ENCODE results near the gene SLC12A2.

The SLC12A2 gene

GRCh38 chr5:128097781-128098180 is 14.2 kb downstream of the SLC12A2 start:
- DNase-seq (ENCODE audit: low spot score) = no peak

DNA sequence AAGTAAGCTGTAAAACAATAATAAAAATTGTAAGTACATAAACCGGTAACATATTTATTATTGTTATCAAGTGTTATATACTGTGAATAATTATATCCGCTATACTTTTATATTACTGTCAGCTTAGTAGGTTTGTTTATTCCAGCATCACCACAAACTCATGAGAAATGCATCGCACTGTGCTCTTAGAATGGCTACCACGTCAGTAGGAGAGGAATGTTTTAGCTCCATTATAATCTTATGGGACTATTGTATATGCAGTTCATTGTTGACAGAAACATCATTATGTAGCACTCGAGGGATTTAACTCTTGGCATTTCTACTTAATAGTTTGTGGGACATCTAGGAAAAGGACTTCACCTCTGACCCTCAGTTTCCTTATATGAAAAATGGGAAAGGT is 16.4 kb downstream of the SLC12A2 start:
- DNase-seq (ENCODE audit: low spot score) = no peak

DNA sequence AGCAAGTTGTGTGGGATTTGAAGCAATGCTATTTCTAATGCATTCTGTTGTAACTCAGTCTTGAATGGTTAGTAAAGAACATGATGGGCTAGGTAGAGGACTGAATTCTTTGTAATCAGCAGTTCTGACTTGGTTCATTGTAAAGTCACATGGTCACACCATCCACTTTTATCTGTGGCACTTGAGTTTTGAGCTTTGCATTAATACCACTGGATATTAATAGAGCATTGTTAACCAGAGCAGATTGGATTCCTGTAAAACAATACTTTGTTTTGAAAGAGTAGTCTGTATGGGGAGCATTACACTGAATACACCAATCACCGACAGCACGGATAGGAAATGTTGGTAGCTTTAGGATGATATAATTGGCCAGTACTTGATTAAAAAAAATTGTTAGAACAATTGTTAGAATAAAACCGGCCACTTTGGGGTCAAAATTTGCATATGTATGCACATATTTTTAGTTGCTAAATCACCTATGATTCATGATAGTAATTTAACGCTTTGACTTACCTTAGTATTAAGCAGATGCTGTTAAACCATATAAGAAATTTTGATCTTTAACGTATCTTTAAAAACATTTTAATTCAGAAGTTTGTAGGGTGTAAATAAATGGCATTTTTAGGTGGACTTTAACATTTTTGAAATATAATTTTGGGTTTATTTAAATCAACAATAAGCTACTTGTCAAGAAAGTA is 17.4 kb downstream of the SLC12A2 start:
- DNase-seq (ENCODE audit: low spot score) = no peak

DNA sequence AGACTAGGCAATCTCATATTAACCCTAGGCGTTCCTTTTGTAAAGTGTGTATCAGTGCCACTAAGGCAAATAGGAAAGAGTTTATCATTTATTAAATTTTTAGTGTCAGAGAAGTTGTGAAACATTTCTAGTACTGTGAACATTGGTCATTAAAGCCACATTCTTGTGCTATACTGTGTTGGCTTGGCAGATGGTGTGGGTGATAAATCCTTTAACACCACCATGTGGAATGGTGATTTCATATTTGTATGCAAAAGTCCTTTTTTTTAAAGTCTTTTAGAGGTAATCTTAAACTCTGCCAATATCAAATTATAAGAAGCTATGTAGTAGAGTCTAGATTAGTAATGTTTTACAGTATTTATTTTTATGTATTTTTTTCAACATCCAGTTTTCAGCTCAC is 18.1 kb downstream of the SLC12A2 start:
- DNase-seq (ENCODE audit: low spot score) = no peak

DNA sequence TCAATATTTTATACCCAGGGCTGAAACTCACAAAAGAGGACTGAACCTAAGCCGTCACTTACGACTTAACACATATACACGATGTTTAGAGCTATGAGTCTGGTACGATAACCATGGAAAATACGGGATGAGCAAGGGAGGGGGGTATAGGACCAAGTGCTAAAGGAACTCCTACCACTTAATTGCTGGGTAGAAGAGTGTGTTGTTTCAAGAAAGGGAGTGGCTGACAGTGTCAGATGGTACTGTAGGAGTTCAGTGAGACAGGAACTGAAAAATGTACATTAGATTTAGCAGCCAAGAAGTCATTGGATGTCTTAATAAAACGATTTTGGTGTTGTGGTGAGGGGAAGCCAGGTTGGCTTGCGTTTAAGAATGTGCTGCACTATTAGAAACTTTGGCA is 21.6 kb downstream of the SLC12A2 start:
- no peak for DNase-seq (ENCODE audit: low spot score)

DNA sequence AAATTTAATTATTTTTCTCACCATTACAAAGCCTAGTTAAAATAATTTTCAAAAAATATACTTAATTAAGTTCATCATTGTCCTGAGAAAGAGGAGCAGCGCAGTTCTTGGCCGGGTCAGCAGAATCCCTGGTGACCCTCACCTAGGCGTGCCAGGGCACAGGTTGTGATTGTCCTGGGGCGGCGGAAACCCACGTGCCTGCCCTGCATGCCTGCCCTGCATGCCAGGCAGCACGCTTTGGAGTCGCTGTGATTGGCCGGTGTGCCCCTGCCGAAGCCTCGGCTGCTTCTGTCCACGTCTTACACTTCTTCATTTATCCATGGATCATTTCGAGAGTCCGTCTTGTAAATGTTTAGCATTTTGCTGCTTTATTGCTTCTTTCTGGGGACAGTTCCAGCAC is 25.6 kb downstream of the SLC12A2 start:
- no peak for DNase-seq (ENCODE audit: low spot score)

DNA sequence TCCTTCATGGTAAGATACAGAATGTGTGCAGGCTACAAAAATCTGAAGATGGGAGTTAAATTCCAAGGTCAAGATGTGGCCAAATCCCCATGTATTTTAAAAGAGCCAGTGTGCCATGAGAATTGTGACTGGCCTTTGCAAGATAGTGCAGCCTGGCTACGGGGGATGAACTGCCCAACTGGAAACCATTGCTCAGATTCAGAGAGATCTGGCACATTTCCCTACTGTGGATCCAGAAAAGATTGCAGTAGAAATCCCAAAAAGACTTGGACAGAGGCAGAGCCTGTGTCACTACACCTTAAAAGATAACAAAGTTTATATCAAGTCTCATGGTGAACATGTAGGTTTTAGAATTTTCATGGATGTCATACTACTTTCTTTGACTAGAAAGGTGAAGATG is 26.2 kb downstream of the SLC12A2 start:
- DNase-seq (ENCODE audit: low spot score) = no peak

DNA sequence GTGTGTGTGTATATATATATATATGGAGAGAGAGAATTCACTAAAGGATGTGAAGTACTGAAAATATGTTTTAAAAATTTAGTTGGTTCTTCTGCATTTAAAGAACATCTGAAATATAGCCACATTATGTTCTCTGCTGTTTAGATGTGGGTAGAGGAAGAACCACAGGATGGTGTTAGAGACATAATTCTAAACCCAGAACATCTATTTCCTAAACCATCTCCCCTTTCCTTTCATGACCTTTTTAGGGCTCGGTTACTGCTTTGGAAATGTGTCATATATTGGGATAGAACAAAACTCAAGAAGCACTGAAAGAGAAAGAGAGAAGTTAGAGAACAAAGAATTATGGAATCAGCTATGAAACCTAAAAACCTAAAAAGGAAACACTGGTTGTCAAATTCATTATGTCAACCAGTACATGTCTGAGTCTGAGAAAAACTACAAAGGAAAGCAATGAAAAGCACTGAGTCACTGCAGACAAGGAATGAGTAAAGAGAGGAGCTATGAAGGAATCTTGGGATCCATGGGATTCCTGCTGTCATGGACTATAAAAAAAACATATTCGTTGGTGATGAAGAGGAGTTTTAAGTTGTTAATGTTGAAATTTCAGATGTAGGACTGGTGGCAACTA is 28.4 kb downstream of the SLC12A2 start:
- no peak for DNase-seq (ENCODE audit: low spot score)

GRCh38 chr5:128116445-128116844 is 32.9 kb downstream of the SLC12A2 start:
- DNase-seq (ENCODE audit: low spot score) = no peak

DNA sequence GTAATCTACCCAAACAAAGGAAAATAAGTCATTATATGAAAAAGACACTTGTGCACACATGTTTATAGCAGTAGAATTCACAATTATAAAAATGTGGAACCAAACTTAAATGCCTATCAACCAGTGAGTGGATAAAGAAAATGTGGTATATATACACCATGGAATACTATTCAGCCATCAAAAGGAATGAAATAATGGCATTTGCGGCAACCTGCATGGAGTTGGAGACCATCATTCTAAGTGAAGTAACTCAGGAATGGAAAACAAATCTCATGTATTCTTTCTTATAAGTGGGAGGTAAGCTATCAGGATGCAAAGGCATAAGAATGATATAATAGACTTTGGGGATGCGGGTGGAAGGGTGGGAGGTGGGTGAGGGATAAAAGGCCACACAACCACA is 34.6 kb downstream of the SLC12A2 start:
- no peak for DNase-seq (ENCODE audit: low spot score)

DNA sequence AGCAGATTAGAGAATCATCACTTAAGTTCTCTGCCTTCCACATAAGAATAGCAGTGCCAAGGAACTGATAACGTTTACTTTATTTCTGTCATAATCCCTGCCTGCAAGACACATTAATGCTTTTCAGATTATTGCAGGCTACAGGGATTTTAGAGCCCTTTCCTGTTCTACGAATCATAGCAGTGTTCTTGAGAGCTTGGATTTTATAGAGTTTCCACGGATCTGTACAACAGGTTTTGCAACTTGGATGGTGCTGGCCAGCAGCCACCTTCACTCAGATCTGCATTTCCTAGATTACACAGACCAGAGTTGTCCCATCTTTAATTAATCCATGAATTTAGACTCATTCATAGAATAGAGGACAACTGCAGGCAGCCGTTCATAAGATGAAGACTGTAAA is 38.1 kb downstream of the SLC12A2 start:
- DNase-seq (ENCODE audit: low spot score) = no peak

DNA sequence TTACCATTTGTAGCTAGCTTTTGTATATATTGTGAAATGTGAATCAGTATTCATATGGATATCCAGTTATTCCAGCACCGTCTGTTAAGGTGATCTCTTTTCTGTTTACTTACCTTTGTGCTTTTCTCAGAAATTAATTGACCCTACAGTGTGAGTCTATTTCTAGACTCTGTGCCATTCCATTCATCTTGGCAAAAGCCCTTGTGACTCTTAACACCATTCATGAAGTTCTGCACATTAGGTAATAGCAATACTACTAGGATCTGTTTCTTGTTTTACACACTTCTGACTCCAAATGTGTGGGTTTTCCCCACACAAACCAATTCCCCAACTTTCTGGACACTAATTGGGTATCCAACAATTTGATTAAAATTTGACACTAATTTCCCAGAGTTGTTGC is 40.4 kb downstream of the SLC12A2 start:
- DNase-seq (ENCODE audit: low spot score) = no peak

DNA sequence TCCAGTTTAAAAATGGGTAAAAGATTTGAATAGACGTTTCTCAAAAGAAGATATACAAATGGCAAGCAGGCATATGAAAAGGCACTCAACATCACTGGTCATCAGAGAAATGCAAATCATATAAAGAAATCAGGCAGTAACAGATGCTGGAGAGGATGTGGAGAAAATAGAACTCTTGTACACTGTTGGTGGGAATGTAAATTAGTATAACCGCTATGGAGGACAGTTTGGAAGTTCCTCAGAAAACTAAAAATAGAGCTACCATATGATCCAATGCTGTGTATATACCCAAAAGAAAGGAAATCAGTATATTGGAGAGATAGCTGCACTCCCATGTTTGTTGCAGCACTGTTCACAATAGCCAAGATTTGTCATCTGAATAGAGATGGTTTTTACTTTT is 42.7 kb downstream of the SLC12A2 start:
- no peak for DNase-seq (ENCODE audit: low spot score)

DNA sequence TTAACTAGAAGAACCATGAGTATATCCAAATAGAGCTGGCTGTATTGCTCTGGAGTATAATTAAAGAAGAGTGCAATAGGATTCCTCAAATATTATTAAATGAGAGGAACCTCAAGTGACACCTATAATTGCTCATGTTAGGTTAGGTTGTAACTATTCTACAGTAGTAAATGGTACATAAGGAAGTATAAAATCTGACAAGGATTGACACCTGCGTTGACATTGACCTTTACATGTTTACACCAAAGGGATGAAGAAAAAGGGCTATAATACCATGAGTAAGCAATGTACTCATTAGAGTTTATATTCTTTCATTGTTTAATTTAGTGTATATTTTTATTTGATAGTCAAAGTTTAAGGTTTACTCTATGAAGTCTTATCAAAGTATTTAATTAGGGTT is 48.9 kb downstream of the SLC12A2 start:
- no peak for DNase-seq (ENCODE audit: low spot score)

- DNase-seq (ENCODE audit: low spot score) = no peak
Measured at GRCh38 chr5:128135286-128135685, 51.7 kb downstream of the SLC12A2 start.

- DNase-seq (ENCODE audit: low spot score) = no peak
Measured at GRCh38 chr5:128143911-128144310, 60.3 kb downstream of the SLC12A2 start.

DNA sequence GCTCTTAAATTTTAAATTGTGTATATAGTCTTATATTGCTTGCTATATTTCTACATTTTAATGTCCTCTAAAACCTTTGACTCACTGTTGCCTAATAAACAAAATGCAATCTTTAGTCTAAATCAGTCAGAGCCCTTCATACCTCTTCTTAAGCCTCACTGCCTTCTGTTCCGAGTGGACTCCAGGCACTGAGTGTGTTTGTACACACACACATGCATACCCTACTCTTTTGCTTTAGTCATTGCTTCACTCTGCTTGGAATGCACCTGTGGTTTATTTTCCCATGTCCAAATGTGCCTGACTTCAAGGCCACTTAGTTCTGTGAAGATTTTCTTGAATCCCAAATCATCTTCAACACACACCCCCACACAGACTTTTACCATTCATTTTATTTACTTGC is 60.9 kb downstream of the SLC12A2 start:
- no peak for DNase-seq (ENCODE audit: low spot score)

- no peak for DNase-seq (ENCODE audit: low spot score)
Measured at GRCh38 chr5:128146671-128147070, 63.1 kb downstream of the SLC12A2 start.

GRCh38 chr5:128154943-128155342 is 71.4 kb downstream of the SLC12A2 start:
- no peak for DNase-seq (ENCODE audit: low spot score)

DNA sequence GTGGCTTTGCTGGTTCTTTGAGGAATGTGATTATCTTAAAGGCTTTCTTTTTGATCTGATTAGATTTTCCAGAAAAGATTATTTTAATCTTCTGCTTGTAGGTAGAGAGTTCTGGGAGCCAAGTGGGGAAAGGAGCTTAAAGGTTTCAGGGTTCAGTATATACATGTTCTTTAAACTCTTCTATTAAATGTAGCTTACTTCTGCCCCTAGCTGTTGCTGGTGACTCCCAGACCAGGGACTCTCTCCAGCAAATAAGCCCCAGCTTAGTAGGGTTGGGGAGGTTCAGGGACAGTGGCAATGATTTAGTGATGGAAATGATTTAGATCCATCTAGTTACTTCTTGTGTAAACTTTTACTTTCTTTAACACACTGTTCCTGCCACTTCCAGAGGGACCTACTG is 72.2 kb downstream of the SLC12A2 start:
- DNase-seq (ENCODE audit: low spot score) = no peak

DNA sequence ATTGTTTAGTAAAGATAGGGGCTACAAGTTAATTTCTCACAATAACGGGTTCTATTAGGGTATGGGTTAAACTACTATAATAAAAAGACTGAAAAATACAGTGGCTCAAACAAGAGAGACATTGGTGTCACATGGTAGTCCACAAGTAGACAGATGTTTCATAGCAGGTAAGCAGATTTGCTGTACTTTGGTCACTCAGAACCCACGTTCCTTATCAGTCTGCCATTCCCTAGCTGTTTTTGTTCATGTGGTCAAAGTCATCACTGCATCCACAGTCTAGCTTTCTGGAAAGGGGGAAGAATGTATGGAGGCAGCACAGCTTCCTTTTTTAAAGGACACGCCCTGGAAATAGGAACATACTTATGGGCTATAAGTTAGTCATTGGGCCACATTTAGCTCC is 73.0 kb downstream of the SLC12A2 start:
- DNase-seq (ENCODE audit: low spot score) = no peak

DNA sequence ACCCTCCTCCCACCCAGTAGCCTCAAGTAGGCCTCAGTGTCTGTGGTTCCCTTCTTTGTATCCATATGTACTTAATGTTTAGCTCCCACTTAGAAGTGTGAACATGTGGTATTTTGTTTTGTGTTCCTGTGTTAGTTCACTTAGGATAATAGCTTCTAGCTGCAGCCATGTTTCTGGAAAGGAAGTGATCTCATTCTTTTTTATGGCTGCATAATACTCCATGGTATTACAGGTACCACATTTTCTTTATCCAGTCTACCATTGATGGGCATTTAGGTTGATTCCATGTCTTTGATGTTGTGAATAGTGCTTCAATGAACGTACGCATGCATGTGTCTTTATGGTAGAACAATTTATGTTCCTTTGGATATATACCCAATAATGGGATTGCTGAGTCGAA is 74.8 kb downstream of the SLC12A2 start:
- DNase-seq (ENCODE audit: low spot score) = no peak

DNA sequence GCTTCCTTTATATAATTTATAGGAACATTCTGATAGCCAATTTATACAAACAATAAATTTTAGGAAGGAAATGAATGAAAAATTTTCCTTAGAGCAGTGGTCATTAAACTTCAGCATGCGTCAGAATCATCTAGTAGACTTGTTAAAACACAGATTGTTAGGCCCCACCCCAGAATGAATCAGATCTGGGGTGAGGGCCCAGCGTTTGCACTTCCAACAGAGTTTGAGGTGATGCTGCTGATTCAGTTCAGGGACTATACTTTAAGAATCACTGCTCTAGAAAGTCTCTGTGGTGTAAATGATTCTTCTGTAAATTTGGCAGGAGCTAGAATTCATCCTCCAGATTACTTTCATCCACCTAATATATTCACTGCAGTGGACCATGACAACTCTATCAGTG is 80.4 kb downstream of the SLC12A2 start:
- no peak for DNase-seq (ENCODE audit: low spot score)

DNA sequence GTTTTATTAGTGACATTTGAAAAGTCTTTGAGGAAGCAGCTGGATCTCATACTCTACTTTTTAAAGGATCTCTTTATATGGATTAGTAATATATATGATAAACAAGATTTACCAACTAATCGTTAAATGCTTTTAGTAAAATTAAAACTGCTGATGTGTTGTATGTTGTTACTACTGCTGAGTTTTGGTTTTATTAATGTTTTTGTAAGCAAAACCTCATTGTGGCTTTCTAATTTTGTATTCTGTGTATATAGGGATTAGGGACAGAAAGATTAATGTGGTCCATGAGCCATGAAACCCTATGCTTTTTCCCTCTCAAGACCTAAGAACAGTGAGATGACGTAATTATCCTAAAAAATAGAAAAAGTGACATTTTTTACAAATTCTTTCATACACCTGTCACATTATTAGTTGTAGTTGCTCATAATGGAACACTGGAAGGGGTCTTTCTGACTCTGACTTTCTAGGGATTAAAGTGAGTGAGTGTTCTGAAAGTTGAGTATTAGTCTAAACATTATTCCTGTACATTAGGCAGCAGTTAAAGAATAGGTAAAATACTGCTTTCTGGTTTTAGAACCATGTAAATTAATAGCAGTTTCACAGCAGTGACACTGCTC is 85.9 kb downstream of the SLC12A2 start:
- no peak for DNase-seq (ENCODE audit: low spot score)
